ENCODE measurements around the gene TPI1. TPM values are rescaled to one million over a fixed set of nuclear protein-coding genes. Genes with fewer than 3 reads are reported as not detected.

TPI1 gene
- total RNA-seq, 1 experiment from 2014 or later, result 549 TPM

DNA sequence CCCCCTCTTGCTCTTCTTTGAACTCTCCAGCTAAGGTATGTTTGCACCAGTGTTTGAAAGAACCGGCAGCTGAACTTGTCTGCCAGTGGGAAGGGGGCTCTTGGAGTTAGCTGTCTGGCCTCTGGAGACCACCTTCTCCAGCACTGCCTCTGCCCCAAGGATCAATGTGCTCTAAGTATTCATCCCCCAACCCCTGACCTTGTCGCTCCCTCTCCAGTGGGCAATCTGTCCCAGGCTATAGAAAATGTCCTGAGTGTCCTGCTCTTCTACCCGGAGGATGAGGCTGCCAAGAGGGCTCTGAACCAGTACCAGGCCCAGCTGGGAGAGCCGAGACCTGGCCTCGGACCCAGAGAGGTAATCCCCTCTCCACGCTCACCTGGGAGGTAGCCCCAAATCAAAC, 36.3 kb upstream of the TPI1 start:
- intact Hi-C loops (cut with micrococcal nuclease), result no loop called here
- H3K27me3 Mint-ChIP-seq (ENCODE audit: insufficient read depth, unreplicated experiment), result peaks cover 59% of the 10 kb centered on the region

GRCh38 chr12:6831450-6831995, 35.8 kb upstream of the TPI1 start:
- TF ChIP-seq, protein P1, sequence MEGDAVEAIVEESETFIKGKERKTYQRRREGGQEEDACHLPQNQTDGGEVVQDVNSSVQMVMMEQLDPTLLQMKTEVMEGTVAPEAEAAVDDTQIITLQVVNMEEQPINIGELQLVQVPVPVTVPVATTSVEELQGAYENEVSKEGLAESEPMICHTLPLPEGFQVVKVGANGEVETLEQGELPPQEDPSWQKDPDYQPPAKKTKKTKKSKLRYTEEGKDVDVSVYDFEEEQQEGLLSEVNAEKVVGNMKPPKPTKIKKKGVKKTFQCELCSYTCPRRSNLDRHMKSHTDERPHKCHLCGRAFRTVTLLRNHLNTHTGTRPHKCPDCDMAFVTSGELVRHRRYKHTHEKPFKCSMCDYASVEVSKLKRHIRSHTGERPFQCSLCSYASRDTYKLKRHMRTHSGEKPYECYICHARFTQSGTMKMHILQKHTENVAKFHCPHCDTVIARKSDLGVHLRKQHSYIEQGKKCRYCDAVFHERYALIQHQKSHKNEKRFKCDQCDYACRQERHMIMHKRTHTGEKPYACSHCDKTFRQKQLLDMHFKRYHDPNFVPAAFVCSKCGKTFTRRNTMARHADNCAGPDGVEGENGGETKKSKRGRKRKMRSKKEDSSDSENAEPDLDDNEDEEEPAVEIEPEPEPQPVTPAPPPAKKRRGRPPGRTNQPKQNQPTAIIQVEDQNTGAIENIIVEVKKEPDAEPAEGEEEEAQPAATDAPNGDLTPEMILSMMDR (IDR thresholded peaks at IDR 0.05; ENCODE audit: unreplicated experiment), result no peak
- Mint-ChIP-seq H3K27me3 (ENCODE audit: insufficient read depth, unreplicated experiment) (peaks cover 55% of the 10 kb centered on the region), H3K36me3 (ENCODE audit: insufficient read depth, unreplicated experiment) (no peaks in the 10 kb centered on the region), H3K9me3 (ENCODE audit: unreplicated experiment) (no peaks in the 10 kb centered on the region), H3K4me3 (ENCODE audit: unreplicated experiment) (no peak overlapping the region), H3K27ac (ENCODE audit: low read depth, unreplicated experiment) (no peak overlapping the region), H3K4me1 (ENCODE audit: insufficient read depth, unreplicated experiment) (peaks cover 20% of the 10 kb centered on the region)
- CTCF ChIA-PET, result interaction anchor here (0.6 to 8.7 kb wide), 2 partner anchors 78 to 100 kb away, joined by 3 to 74 read pairs; partner anchors contain the start of gene MLF2
- BruUV-seq (replicated peaks), result no TSS peak
- POLR2A ChIA-PET, result interaction anchor here (0.9 to 2.1 kb wide), 2 partner anchors 10 to 21 kb away, joined by 3 to 9 read pairs; partner anchors contain the start of genes CDCA3 and USP5
- intact Hi-C loops (cut with micrococcal nuclease), result no loop called here
- no peak for DNase-seq (ENCODE audit: unreplicated experiment)

More for the DNA sequence above, 36.3 kb upstream of the TPI1 start:
- H3K36me3 Mint-ChIP-seq (ENCODE audit: insufficient read depth, unreplicated experiment), result no peaks in the 10 kb centered on the region
- peaks cover 20% of the 10 kb centered on the region for H3K4me1 Mint-ChIP-seq (ENCODE audit: insufficient read depth, unreplicated experiment)
- POLR2A ChIA-PET, result interaction anchor here (0.9 to 1.3 kb wide), 2 partner anchors 10 to 42 kb away, joined by 3 read pairs; partner anchors contain the start of gene SPSB2
- DNase-seq (ENCODE audit: unreplicated experiment), result no peak
- no peaks in the 10 kb centered on the region for H3K9me3 Mint-ChIP-seq (ENCODE audit: unreplicated experiment)
- CTCF ChIA-PET, result interaction anchor here (0.6 to 8.7 kb wide), 3 partner anchors 78 to 208 kb away, joined by 3 to 74 read pairs (median 3); partner anchors contain the start of gene MLF2
- TF ChIP-seq, protein P1 (IDR thresholded peaks at IDR 0.05; ENCODE audit: unreplicated experiment), result no peak
- no TSS peak for BruUV-seq (replicated peaks)
- H3K27ac Mint-ChIP-seq (ENCODE audit: low read depth, unreplicated experiment), result no peak overlapping the region
- no peak overlapping the region for H3K4me3 Mint-ChIP-seq (ENCODE audit: unreplicated experiment)

DNA sequence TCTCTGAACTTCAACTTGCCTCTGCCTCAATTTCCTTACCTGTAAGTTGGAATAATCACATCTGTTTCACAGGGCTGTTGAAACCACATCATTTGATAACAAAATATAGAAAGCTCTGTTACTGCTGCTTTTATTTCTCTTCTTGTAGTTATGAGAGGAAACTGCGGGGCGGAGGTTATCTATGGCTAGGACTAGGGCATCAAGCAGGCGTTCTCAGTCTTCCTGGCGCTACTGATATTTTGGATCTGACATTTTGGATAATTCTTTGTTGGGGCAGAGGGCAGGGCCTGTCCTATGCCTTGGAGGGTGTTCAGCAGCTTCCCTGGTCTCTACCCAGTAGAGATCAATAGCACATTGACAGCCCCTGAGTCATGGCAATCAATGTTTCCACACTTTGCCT, 35.2 kb upstream of the TPI1 start:
- POLR2A ChIA-PET, result interaction anchor here (0.9 to 2.1 kb wide), 2 partner anchors 9 to 20 kb away, joined by 3 to 9 read pairs; partner anchors contain the start of genes CDCA3 and USP5

More for the DNA sequence above, 35.2 kb upstream of the TPI1 start:
- TF ChIP-seq, protein P1 (IDR thresholded peaks at IDR 0.05; ENCODE audit: unreplicated experiment), result no peak
- Mint-ChIP-seq H3K36me3 (ENCODE audit: insufficient read depth, unreplicated experiment) (no peaks in the 10 kb centered on the region), H3K4me3 (ENCODE audit: unreplicated experiment) (no peak overlapping the region), H3K4me1 (ENCODE audit: insufficient read depth, unreplicated experiment) (peaks cover 19% of the 10 kb centered on the region), H3K27ac (ENCODE audit: low read depth, unreplicated experiment) (no peak overlapping the region), H3K9me3 (ENCODE audit: unreplicated experiment) (no peaks in the 10 kb centered on the region), H3K27me3 (ENCODE audit: insufficient read depth, unreplicated experiment) (peaks cover 49% of the 10 kb centered on the region)
- DNase-seq (ENCODE audit: unreplicated experiment), result no peak
- intact Hi-C loops (cut with micrococcal nuclease), result no loop called here
- CTCF ChIA-PET, result interaction anchor here (0.6 to 8.7 kb wide), 3 partner anchors 11 to 101 kb away, joined by 3 to 74 read pairs (median 8); partner anchors contain the start of gene MLF2
- BruUV-seq (replicated peaks), result no TSS peak

Data from MCF 10A (cell line).